Neural cell (in vitro differentiated cells): ENCODE results near the gene ZNF292.

Source experiments
- EP300 ChIP-seq: fragments of 450-650 bp; conservative IDR thresholded peaks from 2 replicates; pipeline ENCODE4 v1.6.1; 2014; ENCODE audit warnings: antibody characterized with exemption, mild to moderate bottlenecking, moderate library complexity; ENCODE audit not compliant: poor library complexity, severe bottlenecking
- EZH2 ChIP-seq: fragments of 200-600, 300-800 bp; shearing (Covaris generic), sonication (generic); IDR thresholded peaks from 2 replicates; pipeline ENCODE4 v1.6.1; 2014; ENCODE audit warnings: antibody characterized with exemption, low read length, borderline replicate concordance, mild to moderate bottlenecking; ENCODE audit not compliant: insufficient read depth, poor library complexity, severe bottlenecking
- MXI1 ChIP-seq: fragments of 450-650 bp; conservative IDR thresholded peaks from 2 replicates; pipeline ENCODE4 v1.6.1; 2014; ENCODE audit warnings: antibody characterized with exemption, mild to moderate bottlenecking; ENCODE audit not compliant: poor library complexity, severe bottlenecking
- POLR2AphosphoS5 ChIP-seq: IDR thresholded peaks from 2 replicates; pipeline ENCODE4 v1.6.1; 2012
- RAD21 ChIP-seq: fragments of 450-650 bp; conservative IDR thresholded peaks from 2 replicates; pipeline ENCODE4 v1.6.1; 2014; ENCODE audit warnings: antibody characterized with exemption, mild to moderate bottlenecking, moderate library complexity
- SMC3 ChIP-seq: fragments of 450-650 bp; conservative IDR thresholded peaks from 2 replicates; pipeline ENCODE4 v1.6.1; 2014; ENCODE audit warnings: antibody characterized with exemption, mild to moderate bottlenecking, moderate library complexity; ENCODE audit not compliant: poor library complexity
- TF ChIP-seq, protein P1 (sequence below): fragments of 450-650 bp; IDR thresholded peaks from 2 replicates; pipeline ENCODE4 v1.5.1; 2014; ENCODE audit warnings: antibody characterized with exemption, mild to moderate bottlenecking, moderate library complexity; ENCODE audit not compliant: poor library complexity, severe bottlenecking
- TF ChIP-seq, protein P2 (sequence below): IDR thresholded peaks from 2 replicates; pipeline ENCODE4 v1.6.1; 2012; ENCODE audit warnings: borderline replicate concordance

- no peak for TF ChIP-seq EZH2
- no peak for TF ChIP-seq MXI1
- TF ChIP-seq, protein P1, sequence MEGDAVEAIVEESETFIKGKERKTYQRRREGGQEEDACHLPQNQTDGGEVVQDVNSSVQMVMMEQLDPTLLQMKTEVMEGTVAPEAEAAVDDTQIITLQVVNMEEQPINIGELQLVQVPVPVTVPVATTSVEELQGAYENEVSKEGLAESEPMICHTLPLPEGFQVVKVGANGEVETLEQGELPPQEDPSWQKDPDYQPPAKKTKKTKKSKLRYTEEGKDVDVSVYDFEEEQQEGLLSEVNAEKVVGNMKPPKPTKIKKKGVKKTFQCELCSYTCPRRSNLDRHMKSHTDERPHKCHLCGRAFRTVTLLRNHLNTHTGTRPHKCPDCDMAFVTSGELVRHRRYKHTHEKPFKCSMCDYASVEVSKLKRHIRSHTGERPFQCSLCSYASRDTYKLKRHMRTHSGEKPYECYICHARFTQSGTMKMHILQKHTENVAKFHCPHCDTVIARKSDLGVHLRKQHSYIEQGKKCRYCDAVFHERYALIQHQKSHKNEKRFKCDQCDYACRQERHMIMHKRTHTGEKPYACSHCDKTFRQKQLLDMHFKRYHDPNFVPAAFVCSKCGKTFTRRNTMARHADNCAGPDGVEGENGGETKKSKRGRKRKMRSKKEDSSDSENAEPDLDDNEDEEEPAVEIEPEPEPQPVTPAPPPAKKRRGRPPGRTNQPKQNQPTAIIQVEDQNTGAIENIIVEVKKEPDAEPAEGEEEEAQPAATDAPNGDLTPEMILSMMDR: no peak
- TF ChIP-seq, protein P2, sequence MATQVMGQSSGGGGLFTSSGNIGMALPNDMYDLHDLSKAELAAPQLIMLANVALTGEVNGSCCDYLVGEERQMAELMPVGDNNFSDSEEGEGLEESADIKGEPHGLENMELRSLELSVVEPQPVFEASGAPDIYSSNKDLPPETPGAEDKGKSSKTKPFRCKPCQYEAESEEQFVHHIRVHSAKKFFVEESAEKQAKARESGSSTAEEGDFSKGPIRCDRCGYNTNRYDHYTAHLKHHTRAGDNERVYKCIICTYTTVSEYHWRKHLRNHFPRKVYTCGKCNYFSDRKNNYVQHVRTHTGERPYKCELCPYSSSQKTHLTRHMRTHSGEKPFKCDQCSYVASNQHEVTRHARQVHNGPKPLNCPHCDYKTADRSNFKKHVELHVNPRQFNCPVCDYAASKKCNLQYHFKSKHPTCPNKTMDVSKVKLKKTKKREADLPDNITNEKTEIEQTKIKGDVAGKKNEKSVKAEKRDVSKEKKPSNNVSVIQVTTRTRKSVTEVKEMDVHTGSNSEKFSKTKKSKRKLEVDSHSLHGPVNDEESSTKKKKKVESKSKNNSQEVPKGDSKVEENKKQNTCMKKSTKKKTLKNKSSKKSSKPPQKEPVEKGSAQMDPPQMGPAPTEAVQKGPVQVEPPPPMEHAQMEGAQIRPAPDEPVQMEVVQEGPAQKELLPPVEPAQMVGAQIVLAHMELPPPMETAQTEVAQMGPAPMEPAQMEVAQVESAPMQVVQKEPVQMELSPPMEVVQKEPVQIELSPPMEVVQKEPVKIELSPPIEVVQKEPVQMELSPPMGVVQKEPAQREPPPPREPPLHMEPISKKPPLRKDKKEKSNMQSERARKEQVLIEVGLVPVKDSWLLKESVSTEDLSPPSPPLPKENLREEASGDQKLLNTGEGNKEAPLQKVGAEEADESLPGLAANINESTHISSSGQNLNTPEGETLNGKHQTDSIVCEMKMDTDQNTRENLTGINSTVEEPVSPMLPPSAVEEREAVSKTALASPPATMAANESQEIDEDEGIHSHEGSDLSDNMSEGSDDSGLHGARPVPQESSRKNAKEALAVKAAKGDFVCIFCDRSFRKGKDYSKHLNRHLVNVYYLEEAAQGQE: no peak
- TF ChIP-seq SMC3: no peak
- no peak for TF ChIP-seq POLR2AphosphoS5
- no peak for TF ChIP-seq EP300
- TF ChIP-seq RAD21: no peak
Observed at GRCh38 chr6:87274660-87275274, 119.4 kb downstream of the ZNF292 start.
